ENCODE data around the gene NEGR1. TPM values are rescaled to one million over a fixed set of nuclear protein-coding genes. Genes with fewer than 3 reads are reported as not detected.

NEGR1 gene
- total RNA-seq, 1 experiment from 2014 or later: 2.9 TPM

DNA sequence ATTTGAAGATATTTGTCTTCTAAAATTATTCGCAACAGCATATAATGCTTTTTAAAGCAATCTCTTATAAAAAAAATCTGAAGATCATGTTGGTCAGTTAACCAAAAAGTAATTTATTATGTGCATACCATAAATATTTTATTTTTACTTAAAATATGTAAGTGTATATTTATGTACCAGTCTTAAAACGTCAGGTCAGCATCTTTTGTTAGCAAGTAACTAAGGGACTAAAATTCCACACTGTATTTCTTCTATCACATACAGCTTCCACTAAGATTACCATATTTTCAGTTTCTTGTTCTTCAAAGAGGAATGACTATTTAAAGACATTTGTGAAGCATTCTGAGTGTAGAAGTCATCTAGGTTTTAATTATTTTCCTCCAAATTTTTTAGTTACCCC is 19.6 kb downstream of the NEGR1 start:
- Mint-ChIP-seq H3K4me1 (no peaks in the 10 kb centered on the region), H3K9me3 (no peaks in the 10 kb centered on the region), H3K4me3 (no peak overlapping the region), H3K27ac (no peak overlapping the region), H3K27me3 (ENCODE audit: low read depth) (no peaks in the 10 kb centered on the region), H3K36me3 (no peaks in the 10 kb centered on the region)
- DNase-seq (ENCODE audit: low spot score): no peak
- ChIA-PET POLR2A (no interaction called here), CTCF (no interaction called here)
- no peak for TF ChIP-seq MYBL2 (CRISPR knock-in tag; IDR thresholded peaks at IDR 0.05)
- no peak for TF ChIP-seq JAZF1 (CRISPR knock-in tag; IDR thresholded peaks at IDR 0.05)
- TF ChIP-seq, protein P1, sequence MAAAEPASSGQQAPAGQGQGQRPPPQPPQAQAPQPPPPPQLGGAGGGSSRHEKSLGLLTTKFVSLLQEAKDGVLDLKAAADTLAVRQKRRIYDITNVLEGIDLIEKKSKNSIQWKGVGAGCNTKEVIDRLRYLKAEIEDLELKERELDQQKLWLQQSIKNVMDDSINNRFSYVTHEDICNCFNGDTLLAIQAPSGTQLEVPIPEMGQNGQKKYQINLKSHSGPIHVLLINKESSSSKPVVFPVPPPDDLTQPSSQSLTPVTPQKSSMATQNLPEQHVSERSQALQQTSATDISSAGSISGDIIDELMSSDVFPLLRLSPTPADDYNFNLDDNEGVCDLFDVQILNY (CRISPR knock-in tag; IDR thresholded peaks at IDR 0.05): no peak
- TF ChIP-seq, protein P2, sequence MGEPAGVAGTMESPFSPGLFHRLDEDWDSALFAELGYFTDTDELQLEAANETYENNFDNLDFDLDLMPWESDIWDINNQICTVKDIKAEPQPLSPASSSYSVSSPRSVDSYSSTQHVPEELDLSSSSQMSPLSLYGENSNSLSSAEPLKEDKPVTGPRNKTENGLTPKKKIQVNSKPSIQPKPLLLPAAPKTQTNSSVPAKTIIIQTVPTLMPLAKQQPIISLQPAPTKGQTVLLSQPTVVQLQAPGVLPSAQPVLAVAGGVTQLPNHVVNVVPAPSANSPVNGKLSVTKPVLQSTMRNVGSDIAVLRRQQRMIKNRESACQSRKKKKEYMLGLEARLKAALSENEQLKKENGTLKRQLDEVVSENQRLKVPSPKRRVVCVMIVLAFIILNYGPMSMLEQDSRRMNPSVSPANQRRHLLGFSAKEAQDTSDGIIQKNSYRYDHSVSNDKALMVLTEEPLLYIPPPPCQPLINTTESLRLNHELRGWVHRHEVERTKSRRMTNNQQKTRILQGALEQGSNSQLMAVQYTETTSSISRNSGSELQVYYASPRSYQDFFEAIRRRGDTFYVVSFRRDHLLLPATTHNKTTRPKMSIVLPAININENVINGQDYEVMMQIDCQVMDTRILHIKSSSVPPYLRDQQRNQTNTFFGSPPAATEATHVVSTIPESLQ (CRISPR knock-in tag; IDR thresholded peaks at IDR 0.05): no peak
- TF ChIP-seq NFE2L1 (CRISPR knock-in tag; IDR thresholded peaks at IDR 0.05): no peak
- TF ChIP-seq TP53 (CRISPR knock-in tag; IDR thresholded peaks at IDR 0.05): no peak
- TF ChIP-seq MXD4 (CRISPR knock-in tag; IDR thresholded peaks at IDR 0.05; ENCODE audit: borderline replicate concordance): no peak
- no peak for TF ChIP-seq ZNF317 (CRISPR knock-in tag; IDR thresholded peaks at IDR 0.05; ENCODE audit: borderline replicate concordance, low read depth)
- TF ChIP-seq, protein P3, sequence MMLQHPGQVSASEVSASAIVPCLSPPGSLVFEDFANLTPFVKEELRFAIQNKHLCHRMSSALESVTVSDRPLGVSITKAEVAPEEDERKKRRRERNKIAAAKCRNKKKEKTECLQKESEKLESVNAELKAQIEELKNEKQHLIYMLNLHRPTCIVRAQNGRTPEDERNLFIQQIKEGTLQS (CRISPR knock-in tag; conservative IDR thresholded peaks at IDR 0.05): no peak
- TF ChIP-seq NR3C1 (CRISPR knock-in tag; conservative IDR thresholded peaks at IDR 0.05; ENCODE audit: low read depth): no peak
- TF ChIP-seq JUN (CRISPR knock-in tag; IDR thresholded peaks at IDR 0.05): no peak
- TF ChIP-seq ETV6 (CRISPR knock-in tag; IDR thresholded peaks at IDR 0.05): no peak
- ATAC-seq: no peak

DNA sequence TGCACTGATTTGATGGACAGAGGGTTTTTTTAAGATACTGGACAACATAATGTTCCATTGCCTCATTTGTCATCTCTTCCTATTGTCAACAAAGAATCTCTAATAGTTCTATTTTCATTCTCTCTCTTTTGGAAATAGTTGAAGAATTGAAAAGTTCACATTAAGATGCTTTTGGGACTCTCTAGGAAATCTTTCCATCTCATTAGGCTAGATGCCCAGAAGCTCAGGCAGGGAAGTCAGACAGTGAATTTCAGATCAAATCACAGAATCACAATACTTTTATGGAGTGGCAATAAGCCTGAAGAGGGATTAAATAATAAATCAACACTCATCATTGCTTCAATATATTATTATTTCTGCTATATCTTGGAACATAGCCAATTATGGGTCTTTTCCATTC is 29.2 kb downstream of the NEGR1 start:
- DNase-seq (ENCODE audit: low spot score): no peak
- no peaks in the 10 kb centered on the region for H3K4me1 Mint-ChIP-seq
- no peak overlapping the region for H3K27ac Mint-ChIP-seq
- no peak for ATAC-seq
- H3K4me3 Mint-ChIP-seq: no peak overlapping the region
- CTCF ChIA-PET: no interaction called here
- POLR2A ChIA-PET: no interaction called here
- no peaks in the 10 kb centered on the region for H3K9me3 Mint-ChIP-seq
- no peaks in the 10 kb centered on the region for H3K36me3 Mint-ChIP-seq
- no peaks in the 10 kb centered on the region for H3K27me3 Mint-ChIP-seq (ENCODE audit: low read depth)
- TF ChIP-seq SP1 (CRISPR knock-in tag; conservative IDR thresholded peaks at IDR 0.05) (no peak), ZNF138 (CRISPR knock-in tag; conservative IDR thresholded peaks at IDR 0.05) (no peak), TCF7 (CRISPR knock-in tag; IDR thresholded peaks at IDR 0.05; ENCODE audit: low read depth) (no peak), KAT7 (CRISPR knock-in tag; IDR thresholded peaks at IDR 0.05; ENCODE audit: borderline replicate concordance) (no peak), MXD4 (CRISPR knock-in tag; IDR thresholded peaks at IDR 0.05; ENCODE audit: borderline replicate concordance) (no peak), ZNF423 (CRISPR knock-in tag; IDR thresholded peaks at IDR 0.05) (no peak), ZNF263 (CRISPR knock-in tag; IDR thresholded peaks at IDR 0.05; ENCODE audit: low read depth) (no peak), NR1H2 (CRISPR knock-in tag; IDR thresholded peaks at IDR 0.05) (no peak), ATF1 (CRISPR knock-in tag; IDR thresholded peaks at IDR 0.05) (no peak), ZBTB21 (CRISPR knock-in tag; IDR thresholded peaks at IDR 0.05; ENCODE audit: borderline replicate concordance) (no peak), ETV6 (CRISPR knock-in tag; IDR thresholded peaks at IDR 0.05) (no peak)
- TF ChIP-seq, protein P4, sequence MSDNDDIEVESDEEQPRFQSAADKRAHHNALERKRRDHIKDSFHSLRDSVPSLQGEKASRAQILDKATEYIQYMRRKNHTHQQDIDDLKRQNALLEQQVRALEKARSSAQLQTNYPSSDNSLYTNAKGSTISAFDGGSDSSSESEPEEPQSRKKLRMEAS (CRISPR knock-in tag; IDR thresholded peaks at IDR 0.05): no peak
- TF ChIP-seq, protein P5, sequence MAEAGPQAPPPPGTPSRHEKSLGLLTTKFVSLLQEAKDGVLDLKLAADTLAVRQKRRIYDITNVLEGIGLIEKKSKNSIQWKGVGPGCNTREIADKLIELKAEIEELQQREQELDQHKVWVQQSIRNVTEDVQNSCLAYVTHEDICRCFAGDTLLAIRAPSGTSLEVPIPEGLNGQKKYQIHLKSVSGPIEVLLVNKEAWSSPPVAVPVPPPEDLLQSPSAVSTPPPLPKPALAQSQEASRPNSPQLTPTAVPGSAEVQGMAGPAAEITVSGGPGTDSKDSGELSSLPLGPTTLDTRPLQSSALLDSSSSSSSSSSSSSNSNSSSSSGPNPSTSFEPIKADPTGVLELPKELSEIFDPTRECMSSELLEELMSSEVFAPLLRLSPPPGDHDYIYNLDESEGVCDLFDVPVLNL (CRISPR knock-in tag; IDR thresholded peaks at IDR 0.05; ENCODE audit: borderline replicate concordance, low read depth): no peak
- TF ChIP-seq, protein P6, sequence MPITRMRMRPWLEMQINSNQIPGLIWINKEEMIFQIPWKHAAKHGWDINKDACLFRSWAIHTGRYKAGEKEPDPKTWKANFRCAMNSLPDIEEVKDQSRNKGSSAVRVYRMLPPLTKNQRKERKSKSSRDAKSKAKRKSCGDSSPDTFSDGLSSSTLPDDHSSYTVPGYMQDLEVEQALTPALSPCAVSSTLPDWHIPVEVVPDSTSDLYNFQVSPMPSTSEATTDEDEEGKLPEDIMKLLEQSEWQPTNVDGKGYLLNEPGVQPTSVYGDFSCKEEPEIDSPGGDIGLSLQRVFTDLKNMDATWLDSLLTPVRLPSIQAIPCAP (CRISPR knock-in tag; IDR thresholded peaks at IDR 0.05): no peak
- TF ChIP-seq, protein P7, sequence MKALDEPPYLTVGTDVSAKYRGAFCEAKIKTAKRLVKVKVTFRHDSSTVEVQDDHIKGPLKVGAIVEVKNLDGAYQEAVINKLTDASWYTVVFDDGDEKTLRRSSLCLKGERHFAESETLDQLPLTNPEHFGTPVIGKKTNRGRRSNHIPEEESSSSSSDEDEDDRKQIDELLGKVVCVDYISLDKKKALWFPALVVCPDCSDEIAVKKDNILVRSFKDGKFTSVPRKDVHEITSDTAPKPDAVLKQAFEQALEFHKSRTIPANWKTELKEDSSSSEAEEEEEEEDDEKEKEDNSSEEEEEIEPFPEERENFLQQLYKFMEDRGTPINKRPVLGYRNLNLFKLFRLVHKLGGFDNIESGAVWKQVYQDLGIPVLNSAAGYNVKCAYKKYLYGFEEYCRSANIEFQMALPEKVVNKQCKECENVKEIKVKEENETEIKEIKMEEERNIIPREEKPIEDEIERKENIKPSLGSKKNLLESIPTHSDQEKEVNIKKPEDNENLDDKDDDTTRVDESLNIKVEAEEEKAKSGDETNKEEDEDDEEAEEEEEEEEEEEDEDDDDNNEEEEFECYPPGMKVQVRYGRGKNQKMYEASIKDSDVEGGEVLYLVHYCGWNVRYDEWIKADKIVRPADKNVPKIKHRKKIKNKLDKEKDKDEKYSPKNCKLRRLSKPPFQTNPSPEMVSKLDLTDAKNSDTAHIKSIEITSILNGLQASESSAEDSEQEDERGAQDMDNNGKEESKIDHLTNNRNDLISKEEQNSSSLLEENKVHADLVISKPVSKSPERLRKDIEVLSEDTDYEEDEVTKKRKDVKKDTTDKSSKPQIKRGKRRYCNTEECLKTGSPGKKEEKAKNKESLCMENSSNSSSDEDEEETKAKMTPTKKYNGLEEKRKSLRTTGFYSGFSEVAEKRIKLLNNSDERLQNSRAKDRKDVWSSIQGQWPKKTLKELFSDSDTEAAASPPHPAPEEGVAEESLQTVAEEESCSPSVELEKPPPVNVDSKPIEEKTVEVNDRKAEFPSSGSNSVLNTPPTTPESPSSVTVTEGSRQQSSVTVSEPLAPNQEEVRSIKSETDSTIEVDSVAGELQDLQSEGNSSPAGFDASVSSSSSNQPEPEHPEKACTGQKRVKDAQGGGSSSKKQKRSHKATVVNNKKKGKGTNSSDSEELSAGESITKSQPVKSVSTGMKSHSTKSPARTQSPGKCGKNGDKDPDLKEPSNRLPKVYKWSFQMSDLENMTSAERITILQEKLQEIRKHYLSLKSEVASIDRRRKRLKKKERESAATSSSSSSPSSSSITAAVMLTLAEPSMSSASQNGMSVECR (CRISPR knock-in tag; IDR thresholded peaks at IDR 0.05; ENCODE audit: borderline replicate concordance): no peak
- TF ChIP-seq, protein P2 (CRISPR knock-in tag; IDR thresholded peaks at IDR 0.05): no peak
